HepG2 (cell line): ENCODE data around the gene CHAF1A. TPM values are rescaled to one million over a fixed set of nuclear protein-coding genes. Genes with fewer than 3 reads are reported as not detected.

Source experiments
- AGO2 ChIP-seq: fragments of 200-400 bp; formaldehyde crosslinking; optimal IDR thresholded peaks from 2 replicates; pipeline ENCODE3; 2017; ENCODE audit warnings: mild to moderate bottlenecking, low read depth, low read length, moderate library complexity
- ARNT2 ChIP-seq: sonication (generic); formaldehyde crosslinking; IDR thresholded peaks from 2 replicates; pipeline ENCODE4 v1.8.0; 2022; ENCODE audit warnings: mild to moderate bottlenecking, low read depth, missing genetic modification reagents, moderate library complexity
- ELF3 ChIP-seq: IDR thresholded peaks from 2 replicates; pipeline ENCODE4 v1.6.1; 2016; ENCODE audit warnings: missing genetic modification reagents, missing compliant biosample characterization
- HIC2 ChIP-seq: sonication (generic); formaldehyde crosslinking; IDR thresholded peaks from 2 replicates; pipeline ENCODE4 v1.9.0; 2022; ENCODE audit warnings: low read depth, missing genetic modification reagents
- KLF12 ChIP-seq: sonication (generic); formaldehyde crosslinking; IDR thresholded peaks from 2 replicates; pipeline ENCODE4 v1.4.0; 2020; ENCODE audit warnings: missing genetic modification reagents, borderline replicate concordance
- MAZ ChIP-seq, 2 experiments: sonication (generic) in 1 of 2; formaldehyde crosslinking in 1 of 2; IDR thresholded peaks; 2 replicates each; pipeline versions ENCODE4 v1.5.0 to v1.6.1; 2012 to 2020; ENCODE audit warnings: low read depth in 2 of 2, mild to moderate bottlenecking in 2 of 2, borderline replicate concordance in 1 of 2, improper control_type of control experiment in 1 of 2, low read length in 1 of 2, missing genetic modification reagents in 1 of 2, moderate library complexity in 1 of 2
- NFYB ChIP-seq: sonication (generic); formaldehyde crosslinking; IDR thresholded peaks from 2 replicates; pipeline ENCODE4 v1.4.0; 2020; ENCODE audit warnings: missing genetic modification reagents
- RBAK ChIP-seq: sonication (generic); formaldehyde crosslinking; IDR thresholded peaks from 2 replicates; pipeline ENCODE4 v1.5.1; 2020; ENCODE audit warnings: mild to moderate bottlenecking, missing genetic modification reagents
- SAP130 ChIP-seq: IDR thresholded peaks from 2 replicates; pipeline ENCODE4 v1.6.1; 2016; ENCODE audit warnings: low read depth
- TBX2 ChIP-seq: sonication (generic); formaldehyde crosslinking; IDR thresholded peaks from 2 replicates; pipeline ENCODE4 v1.5.0; 2020; ENCODE audit warnings: missing genetic modification reagents, mild to moderate bottlenecking, borderline replicate concordance
- TEAD3 ChIP-seq: optimal IDR thresholded peaks from 2 replicates; pipeline ENCODE3; 2016; ENCODE audit warnings: borderline replicate concordance
- TFDP1 ChIP-seq: IDR thresholded peaks from 2 replicates; pipeline ENCODE4 v1.6.1; 2016; ENCODE audit warnings: missing compliant biosample characterization, missing genetic modification reagents, borderline replicate concordance
- TFE3 ChIP-seq: IDR thresholded peaks from 2 replicates; pipeline ENCODE4 v1.6.1; 2016
- ZNF282 ChIP-seq: fragments of 450-650 bp; IDR thresholded peaks from 2 replicates; pipeline ENCODE4 v1.6.1; 2018; ENCODE audit not compliant: partially characterized antibody
- ZNF713 ChIP-seq: sonication (generic); formaldehyde crosslinking; IDR thresholded peaks from 2 replicates; pipeline ENCODE4 v1.4.0; 2020; ENCODE audit warnings: mild to moderate bottlenecking, missing genetic modification reagents
- ZNF776 ChIP-seq: sonication (generic); formaldehyde crosslinking; IDR thresholded peaks from 2 replicates; pipeline ENCODE4 v1.4.0; 2020; ENCODE audit warnings: mild to moderate bottlenecking, missing genetic modification reagents
- polyA plus RNA-seq, 8 experiments: library from polyadenylated mRNA; depleted of rRNA in 3 of 8; stranded (reverse) in 7 of 8; unstranded in 1 of 8; fragments of >200 nt; fragmentation: Illumina TruSeq in 4 of 8; extraction: Trizol in 4 of 8; gene quantifications; 2 replicates each; pipeline versions ENCODE4 v1.2.1 to v1.2.3, GENCODE V29; 2011 to 2016; ENCODE audit warnings: low read depth in 4 of 8, missing spikeins in 1 of 8, mixed read lengths in 1 of 8; ENCODE audit not compliant: insufficient read depth in 1 of 8
- total RNA-seq, 5 experiments: library from RNA; depleted of rRNA; stranded (reverse); fragments of >200 nt; fragmentation: Illumina TruSeq; extraction: Trizol; gene quantifications; 2 replicates each; pipeline ENCODE4 v1.2.3, GENCODE V29; 2016; ENCODE audit warnings: low read depth in 1 of 5
- TF ChIP-seq, protein P1 (sequence below): sonication (generic); formaldehyde crosslinking; IDR thresholded peaks from 2 replicates; pipeline ENCODE4 v1.4.0; 2020; ENCODE audit warnings: low read depth, missing genetic modification reagents
- TF ChIP-seq, protein P2 (sequence below): IDR thresholded peaks from 2 replicates; pipeline ENCODE4 v1.6.1; 2016; ENCODE audit warnings: low read depth, control low read depth

CHAF1A gene
- total and polyA plus RNA-seq, 2 of the 13 experiments (the other 11 are each of a cell fraction or from before 2014, with no cell fraction given) = 11.0 to 34.8 TPM

- TF ChIP-seq TFDP1 (CRISPR knock-in tag) (peak; percentile 98), ARNT2 (CRISPR knock-in tag) (peak; percentile 99), ZNF282 (no peak), NFYB (CRISPR knock-in tag) (peak; percentile 98), HIC2 (CRISPR knock-in tag) (0 out of 2 replicates have a peak, but pooled peaks have one; percentile 7), TBX2 (CRISPR knock-in tag) (peak; percentile 58; the same call in 1 of the 2 replicates), ZNF713 (CRISPR knock-in tag) (no peak), ELF3 (CRISPR knock-in tag) (peak; percentile 49; the same call in 1 of the 2 replicates), KLF12 (peak; percentile 21; the same call in 1 of the 2 replicates), ZNF776 (CRISPR knock-in tag) (peak; percentile 79; the same call in 1 of the 2 replicates), TEAD3 (CRISPR knock-in tag) (peak; percentile 64), TFE3 (CRISPR knock-in tag) (0 out of 2 replicates have a peak, but pooled peaks have one; percentile 53), SAP130 (CRISPR knock-in tag) (peak; percentile 97), AGO2 (peak; percentile 63), MAZ (IDR thresholded peaks at IDR 0.05; ENCODE audit: borderline replicate concordance, low read depth, low read length) (peak; percentile 75; the same call in 1 of the 2 replicates), MAZ (CRISPR knock-in tag; IDR thresholded peaks at IDR 0.05; ENCODE audit: low read depth) (peak; percentile 74; the same call in 1 of the 2 replicates), RBAK (CRISPR knock-in tag) (no peak)
- TF ChIP-seq, protein P1, sequence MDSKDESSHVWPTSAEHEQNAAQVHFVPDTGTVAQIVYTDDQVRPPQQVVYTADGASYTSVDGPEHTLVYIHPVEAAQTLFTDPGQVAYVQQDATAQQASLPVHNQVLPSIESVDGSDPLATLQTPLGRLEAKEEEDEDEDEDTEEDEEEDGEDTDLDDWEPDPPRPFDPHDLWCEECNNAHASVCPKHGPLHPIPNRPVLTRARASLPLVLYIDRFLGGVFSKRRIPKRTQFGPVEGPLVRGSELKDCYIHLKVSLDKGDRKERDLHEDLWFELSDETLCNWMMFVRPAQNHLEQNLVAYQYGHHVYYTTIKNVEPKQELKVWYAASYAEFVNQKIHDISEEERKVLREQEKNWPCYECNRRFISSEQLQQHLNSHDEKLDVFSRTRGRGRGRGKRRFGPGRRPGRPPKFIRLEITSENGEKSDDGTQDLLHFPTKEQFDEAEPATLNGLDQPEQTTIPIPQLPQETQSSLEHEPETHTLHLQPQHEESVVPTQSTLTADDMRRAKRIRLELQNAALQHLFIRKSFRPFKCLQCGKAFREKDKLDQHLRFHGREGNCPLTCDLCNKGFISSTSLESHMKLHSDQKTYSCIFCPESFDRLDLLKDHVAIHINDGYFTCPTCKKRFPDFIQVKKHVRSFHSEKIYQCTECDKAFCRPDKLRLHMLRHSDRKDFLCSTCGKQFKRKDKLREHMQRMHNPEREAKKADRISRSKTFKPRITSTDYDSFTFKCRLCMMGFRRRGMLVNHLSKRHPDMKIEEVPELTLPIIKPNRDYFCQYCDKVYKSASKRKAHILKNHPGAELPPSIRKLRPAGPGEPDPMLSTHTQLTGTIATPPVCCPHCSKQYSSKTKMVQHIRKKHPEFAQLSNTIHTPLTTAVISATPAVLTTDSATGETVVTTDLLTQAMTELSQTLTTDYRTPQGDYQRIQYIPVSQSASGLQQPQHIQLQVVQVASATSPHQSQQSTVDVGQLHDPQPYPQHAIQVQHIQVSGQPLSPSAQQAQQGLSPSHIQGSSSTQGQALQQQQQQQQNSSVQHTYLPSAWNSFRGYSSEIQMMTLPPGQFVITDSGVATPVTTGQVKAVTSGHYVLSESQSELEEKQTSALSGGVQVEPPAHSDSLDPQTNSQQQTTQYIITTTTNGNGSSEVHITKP = peak; percentile 62; the same call in 1 of the 2 replicates
- TF ChIP-seq, protein P2, sequence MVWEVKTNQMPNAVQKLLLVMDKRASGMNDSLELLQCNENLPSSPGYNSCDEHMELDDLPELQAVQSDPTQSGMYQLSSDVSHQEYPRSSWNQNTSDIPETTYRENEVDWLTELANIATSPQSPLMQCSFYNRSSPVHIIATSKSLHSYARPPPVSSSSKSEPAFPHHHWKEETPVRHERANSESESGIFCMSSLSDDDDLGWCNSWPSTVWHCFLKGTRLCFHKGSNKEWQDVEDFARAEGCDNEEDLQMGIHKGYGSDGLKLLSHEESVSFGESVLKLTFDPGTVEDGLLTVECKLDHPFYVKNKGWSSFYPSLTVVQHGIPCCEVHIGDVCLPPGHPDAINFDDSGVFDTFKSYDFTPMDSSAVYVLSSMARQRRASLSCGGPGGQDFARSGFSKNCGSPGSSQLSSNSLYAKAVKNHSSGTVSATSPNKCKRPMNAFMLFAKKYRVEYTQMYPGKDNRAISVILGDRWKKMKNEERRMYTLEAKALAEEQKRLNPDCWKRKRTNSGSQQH (CRISPR knock-in tag) = peak; percentile 68; the same call in 1 of the 2 replicates
Observed at GRCh38 chr19:4402171-4403004, at the start of gene CHAF1A (continued).
